Adrenal gland (tissue), 12 donors: ENCODE measurements around the gene MIER2. TPM values are rescaled to one million over a fixed set of nuclear protein-coding genes. Genes with fewer than 3 reads are reported as not detected.

Source experiments
- DNase-seq, 7 donors: peaks; one replicate each; pipeline ENCODE4 v3.0.0-alpha.2; 2019 to 2020
- H3K27ac ChIP-seq, 5 donors: fragments of 200-600 bp; sonication (generic) in 4 of 5; 1 replicate in 3 of 5; 2 replicates in 2 of 5; pipeline versions ENCODE4 v1.5.1 to v1.8.0; 2016 to 2020; ENCODE audit warnings: mild to moderate bottlenecking in 1 of 5
- H3K27me3 ChIP-seq: fragments of 200-600 bp; 2 replicates; pipeline ENCODE4 v1.8.0; 2021
- H3K36me3 ChIP-seq, 2 donors: fragments of 200-600 bp; replicated peaks in 1 of 2; 1 replicate in 1 of 2; 2 replicates in 1 of 2; pipeline versions ENCODE4 v1.5.1 to v1.8.0; 2018 to 2022
- H3K4me1 ChIP-seq, 2 donors: fragments of 200-600 bp; replicated peaks in 1 of 2; 1 replicate in 1 of 2; 2 replicates in 1 of 2; pipeline versions ENCODE4 v1.5.1 to v1.8.0; 2018 to 2021
- H3K4me3 ChIP-seq, 4 donors: fragments of 200-600 bp; sonication (generic) in 3 of 4; one replicate each; pipeline ENCODE4 v1.5.1; 2016 to 2018
- H3K9me3 ChIP-seq, 3 donors: fragments of 200-600 bp; sonication (generic) in 1 of 3; replicated peaks in 1 of 3; 1 replicate in 2 of 3; 2 replicates in 1 of 3; pipeline versions ENCODE4 v1.5.1 to v1.8.0; 2016 to 2021
- CTCF ChIP-seq, 6 experiments: fragments of 450-650 bp in 4 of 6; fragments of 200-600 bp in 2 of 6; sonication (generic) in 1 of 6; IDR thresholded peaks; 1 replicate in 5 of 6; 2 replicates in 1 of 6; pipeline versions ENCODE4 v1.5.1 to v1.8.0; 2016 to 2021; ENCODE audit warnings: antibody characterized with exemption in 6 of 6, mild to moderate bottlenecking in 2 of 6, moderate library complexity in 1 of 6
- POLR2A ChIP-seq, 2 donors: fragments of 450-650 bp; IDR thresholded peaks; one replicate each; pipeline ENCODE4 v1.6.1; 2017; ENCODE audit warnings: antibody characterized with exemption in 2 of 2, mild to moderate bottlenecking in 2 of 2, moderate library complexity in 1 of 2
- WGBS, 4 donors: extraction: QIAGEN DNeasy Blood & Tissue Kit in 2 of 4; methylation state at CpG; one replicate each; pipeline versions ENCODE4 v1.1.5 to v1.1.7; 2013 to 2017; 5-methylcytosine and 5-hydroxymethylcytosine counted together
- intact Hi-C, 2 donors: fragments of 100-400 bp; cut with DNase I; formaldehyde crosslinking; loops; one replicate each; pipeline versions ENCODE4 v1.14.1 to v1.15.0; 2022 to 2023
- polyA plus RNA-seq, 3 donors: library from polyadenylated mRNA; stranded (reverse); fragments of 200-250 nt in 2 of 3; fragments of 350-450 nt in 1 of 3; fragmentation: Illumina TruSeq in 1 of 3; extraction: RNeasy Lipid Tissue Mini Kit (QIAGEN cat#74804) in 1 of 3; gene quantifications; one replicate each; pipeline ENCODE4 v1.2.3, GENCODE V29; 2013 to 2014
- total RNA-seq, 9 donors: library from RNA; depleted of rRNA in 4 of 9; stranded (reverse); fragments of >200 nt in 4 of 9; fragments of 120-200 nt in 1 of 9; fragmentation: NEBNext Ultra II Directional in 1 of 9; extraction: Animal tissue kit (Norgen Biotek cat#: 25700) in 1 of 9; gene quantifications; one replicate each; pipeline versions ENCODE4 v1.1.0 to v1.2.4, GENCODE V29; 2013 to 2023
- donor health status: healthy with polysubstance abuse.
- donor health status: Bipolar disorder and iron deficiency.
- donor health status: DM: yes; HTN: yes; CAD: no.
- donor health status: DM: no; HTN: no; CAD: no.
- donor health status: DM: no; HTN: no; CAD: no.
- donor health status: DM: yes; HTN: yes; CAD: no.

MIER2 gene
- total and polyA plus RNA-seq, 12 donors: 10.8 to 33.9 (median 18.2) TPM

DNA sequence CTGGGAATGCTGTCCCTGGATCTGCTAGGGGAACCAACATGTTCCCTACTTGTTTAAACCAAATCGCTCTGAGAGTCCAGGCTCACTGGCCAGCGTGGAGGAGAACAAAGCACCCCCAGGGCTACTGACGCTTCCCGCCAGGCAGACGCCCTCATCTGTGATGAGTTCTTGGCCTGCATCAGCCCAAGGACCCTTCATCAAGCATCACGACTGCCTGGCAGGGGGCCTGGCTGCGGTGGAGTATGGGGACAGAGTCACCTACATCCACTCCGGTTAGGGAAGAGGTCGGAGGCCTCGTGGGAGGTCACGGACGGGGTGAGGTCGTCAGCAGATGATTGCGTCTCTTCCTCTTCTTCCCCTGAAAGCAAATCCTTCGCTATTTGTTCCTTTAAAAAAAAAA is 17.7 kb downstream of the MIER2 start:
- no peak overlapping the region for H3K27ac ChIP-seq
- H3K36me3 ChIP-seq: peaks cover 0 to 64% of the 10 kb centered on the region in 2 donors

GRCh38 chr19:325937-326565 is 18.5 kb downstream of the MIER2 start:
- Histone ChIP-seq H3K36me3 (peaks cover 0 to 60% of the 10 kb centered on the region in 2 donors), H3K27me3 (no peaks in the 10 kb centered on the region), H3K4me3 (no peak overlapping the region), H3K4me1 (no peaks in the 10 kb centered on the region), H3K27ac (no peak overlapping the region), H3K9me3 (no peaks in the 10 kb centered on the region)
- intact Hi-C loops: no loop called here
- TF ChIP-seq CTCF (IDR thresholded peaks at IDR 0.05) (no peak), POLR2A (IDR thresholded peaks at IDR 0.05) (no peak)
- no peak for DNase-seq
- 93 to 95% (median 95%) methylated on average over 27 to 33 of the region's 33 CpGs for WGBS, 4 donors

More for the DNA sequence above, 17.7 kb downstream of the MIER2 start:
- intact Hi-C loops: no loop called here
- Histone ChIP-seq H3K27me3 (no peaks in the 10 kb centered on the region), H3K9me3 (no peaks in the 10 kb centered on the region), H3K4me1 (no peaks in the 10 kb centered on the region), H3K4me3 (no peak overlapping the region)
- TF ChIP-seq POLR2A (IDR thresholded peaks at IDR 0.05) (no peak), CTCF (IDR thresholded peaks at IDR 0.05) (no peak)
- peak in 1 of 7 donors; percentile 14 for DNase-seq
- WGBS, 4 donors: 92 to 95% (median 93%) methylated on average over 8 to 15 of the region's 15 CpGs

DNA sequence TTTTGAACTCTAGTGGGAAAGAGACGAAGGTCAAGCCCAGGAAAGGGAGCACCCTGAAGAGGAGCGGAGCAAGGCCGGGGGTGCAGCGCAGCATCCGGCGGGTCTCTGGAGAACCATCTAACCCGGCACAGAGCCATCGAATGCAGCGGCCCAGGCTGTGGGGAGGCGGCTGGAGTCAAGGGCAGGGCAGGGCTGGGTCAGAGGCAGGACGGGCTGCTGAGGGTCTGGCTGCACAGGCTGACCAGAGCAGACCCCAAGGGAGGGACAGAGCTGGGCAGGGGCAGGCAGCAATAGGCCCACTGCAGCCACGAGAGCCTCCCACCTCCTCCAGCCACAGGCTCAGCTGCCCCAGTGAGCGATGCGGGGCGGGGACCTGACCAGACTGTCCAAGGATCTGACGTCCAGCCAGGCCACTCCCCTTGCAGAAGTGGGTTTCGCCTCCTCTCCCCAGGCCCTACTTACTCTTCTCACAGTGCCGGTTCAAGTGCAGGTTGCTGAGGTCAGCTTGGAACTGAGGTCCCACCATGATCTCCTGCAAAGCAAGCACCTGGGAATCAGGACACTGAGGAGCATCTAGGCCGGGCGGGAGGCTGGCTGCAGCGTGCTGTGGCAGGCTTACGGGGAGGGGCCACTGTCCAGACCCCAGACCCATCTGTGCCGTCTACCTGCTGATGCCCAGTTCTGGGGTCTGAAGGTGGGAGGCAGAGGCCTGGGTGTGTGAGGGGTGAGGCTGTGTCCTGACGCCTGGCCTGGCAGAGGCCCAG is 19.2 kb downstream of the MIER2 start:
- H3K9me3 ChIP-seq: no peaks in the 10 kb centered on the region
- 93 to 96% (median 95%) methylated on average over 11 to 24 of the region's 24 CpGs for WGBS, 4 donors
- H3K4me1 ChIP-seq: no peaks in the 10 kb centered on the region
- H3K27ac ChIP-seq: no peak overlapping the region
- intact Hi-C loops: no loop called here
- H3K4me3 ChIP-seq: no peak overlapping the region
- peaks cover 0 to 55% of the 10 kb centered on the region in 2 donors for H3K36me3 ChIP-seq
- no peaks in the 10 kb centered on the region for H3K27me3 ChIP-seq
- no peak for TF ChIP-seq CTCF (IDR thresholded peaks at IDR 0.05)
- TF ChIP-seq POLR2A (IDR thresholded peaks at IDR 0.05): no peak
- DNase-seq: no peak

- Histone ChIP-seq H3K4me3 (no peak overlapping the region), H3K27me3 (no peaks in the 10 kb centered on the region), H3K4me1 (no peaks in the 10 kb centered on the region), H3K9me3 (no peaks in the 10 kb centered on the region), H3K27ac (no peak overlapping the region), H3K36me3 (peaks cover 0 to 48% of the 10 kb centered on the region in 2 donors)
- intact Hi-C loops: no loop called here
- WGBS, 4 donors: 95 to 99% (median 97%) methylated on average over 7 to 8 of the region's 8 CpGs
- TF ChIP-seq CTCF (IDR thresholded peaks at IDR 0.05) (no peak), POLR2A (IDR thresholded peaks at IDR 0.05) (no peak)
- no peak for DNase-seq
Measured at GRCh38 chr19:324716-325115, 19.9 kb downstream of the MIER2 start.
